ENCODE data around the gene ORM2. TPM values are rescaled to one million over a fixed set of nuclear protein-coding genes. Genes with fewer than 3 reads are reported as not detected.

ORM2 gene
- total and polyA plus RNA-seq, 10 donors: 0.13 to 0.93 (median 0.38) TPM; not detected in 6

DNA sequence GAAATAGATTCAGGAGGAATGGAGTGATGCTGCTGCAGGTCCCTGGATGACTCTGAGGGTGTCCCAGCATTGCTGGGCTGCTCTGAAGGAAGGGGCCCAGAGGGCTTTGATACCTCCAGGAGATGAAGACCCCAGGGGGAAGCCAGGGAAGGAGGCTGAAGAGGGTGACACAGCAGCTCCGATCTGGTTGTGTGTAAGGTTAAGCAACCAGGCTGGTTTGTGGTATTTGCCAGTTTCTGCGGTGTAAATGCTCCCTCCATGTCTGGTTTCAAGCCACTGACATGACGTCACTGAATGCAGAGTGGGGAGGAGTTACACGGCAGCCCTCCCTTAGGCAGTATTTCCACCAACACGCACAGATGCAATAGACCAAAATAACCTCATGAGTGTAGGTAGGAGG lies 46.7 kb upstream of the ORM2 start:
- peaks cover 0 to 14% (median 0%) of the 10 kb centered on the region in 7 donors for H3K27me3 ChIP-seq (replicated peaks in 1 of 7)
- peaks cover 0 to 5% (median under 1%) of the 10 kb centered on the region in 6 donors for H3K4me1 ChIP-seq
- DNase-seq: peak; percentile 3
- WGBS, 5 donors: 25 to 69% (median 61%) methylated on average over 5 of the region's 5 CpGs
- H3K36me3 ChIP-seq: no peaks in the 10 kb centered on the region
- intact Hi-C loops (cut with DNase I; ENCODE audit: low total_unique reads): no loop called here
- TF ChIP-seq POLR2AphosphoS5 (IDR thresholded peaks at IDR 0.05): no peak
- no peak for TF ChIP-seq POLR2A (IDR thresholded peaks at IDR 0.05)
- TF ChIP-seq, protein P1, sequence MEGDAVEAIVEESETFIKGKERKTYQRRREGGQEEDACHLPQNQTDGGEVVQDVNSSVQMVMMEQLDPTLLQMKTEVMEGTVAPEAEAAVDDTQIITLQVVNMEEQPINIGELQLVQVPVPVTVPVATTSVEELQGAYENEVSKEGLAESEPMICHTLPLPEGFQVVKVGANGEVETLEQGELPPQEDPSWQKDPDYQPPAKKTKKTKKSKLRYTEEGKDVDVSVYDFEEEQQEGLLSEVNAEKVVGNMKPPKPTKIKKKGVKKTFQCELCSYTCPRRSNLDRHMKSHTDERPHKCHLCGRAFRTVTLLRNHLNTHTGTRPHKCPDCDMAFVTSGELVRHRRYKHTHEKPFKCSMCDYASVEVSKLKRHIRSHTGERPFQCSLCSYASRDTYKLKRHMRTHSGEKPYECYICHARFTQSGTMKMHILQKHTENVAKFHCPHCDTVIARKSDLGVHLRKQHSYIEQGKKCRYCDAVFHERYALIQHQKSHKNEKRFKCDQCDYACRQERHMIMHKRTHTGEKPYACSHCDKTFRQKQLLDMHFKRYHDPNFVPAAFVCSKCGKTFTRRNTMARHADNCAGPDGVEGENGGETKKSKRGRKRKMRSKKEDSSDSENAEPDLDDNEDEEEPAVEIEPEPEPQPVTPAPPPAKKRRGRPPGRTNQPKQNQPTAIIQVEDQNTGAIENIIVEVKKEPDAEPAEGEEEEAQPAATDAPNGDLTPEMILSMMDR (IDR thresholded peaks at IDR 0.05 in 8 of 11, conservative IDR thresholded peaks at IDR 0.05 in 3 of 11): no peak
- H3K4me3 ChIP-seq: no peak overlapping the region
- H3K27ac ChIP-seq: no peak overlapping the region
- no peaks in the 10 kb centered on the region for H3K9me3 ChIP-seq

GRCh38 chr9:114283551-114284111 lies 46.0 kb upstream of the ORM2 start:
- H3K4me3 ChIP-seq: no peak overlapping the region
- H3K9me3 ChIP-seq: no peaks in the 10 kb centered on the region
- H3K36me3 ChIP-seq: no peaks in the 10 kb centered on the region
- intact Hi-C loops (cut with DNase I; ENCODE audit: low total_unique reads): no loop called here
- WGBS, 5 donors: 88 to 95% (median 93%) methylated on average over 7 to 14 of the region's 14 CpGs
- TF ChIP-seq POLR2A (IDR thresholded peaks at IDR 0.05) (no peak), POLR2AphosphoS5 (IDR thresholded peaks at IDR 0.05) (no peak)
- TF ChIP-seq, protein P1 (IDR thresholded peaks at IDR 0.05 in 8 of 11, conservative IDR thresholded peaks at IDR 0.05 in 3 of 11): no peak
- peaks cover 0 to 14% (median 0%) of the 10 kb centered on the region in 7 donors for H3K27me3 ChIP-seq (replicated peaks in 1 of 7)
- peaks cover 0 to 10% (median 4%) of the 10 kb centered on the region in 6 donors for H3K4me1 ChIP-seq
- DNase-seq: peak; percentile 51
- H3K27ac ChIP-seq: no peak overlapping the region

- DNase-seq: peak; percentile 56
- intact Hi-C loops (cut with DNase I; ENCODE audit: low total_unique reads): no loop called here
- Histone ChIP-seq H3K27me3 (replicated peaks in 1 of 7) (peaks cover 0 to 14% (median 0%) of the 10 kb centered on the region in 7 donors), H3K9me3 (no peaks in the 10 kb centered on the region), H3K4me1 (peaks cover 0 to 10% (median 4%) of the 10 kb centered on the region in 6 donors), H3K27ac (no peak overlapping the region), H3K4me3 (no peak overlapping the region), H3K36me3 (no peaks in the 10 kb centered on the region)
- no peak for TF ChIP-seq POLR2AphosphoS5 (IDR thresholded peaks at IDR 0.05)
- no peak for TF ChIP-seq POLR2A (IDR thresholded peaks at IDR 0.05)
- TF ChIP-seq, protein P1 (IDR thresholded peaks at IDR 0.05 in 8 of 11, conservative IDR thresholded peaks at IDR 0.05 in 3 of 11): no peak
- WGBS, 5 donors: 83 to 91% (median 87%) methylated on average over 11 of the region's 11 CpGs
These were observed 45.2 kb upstream of the ORM2 start for GRCh38 chr9:114284316-114285060.
